Measurements from ENCODE around the gene PLEKHG4B.

DNA sequence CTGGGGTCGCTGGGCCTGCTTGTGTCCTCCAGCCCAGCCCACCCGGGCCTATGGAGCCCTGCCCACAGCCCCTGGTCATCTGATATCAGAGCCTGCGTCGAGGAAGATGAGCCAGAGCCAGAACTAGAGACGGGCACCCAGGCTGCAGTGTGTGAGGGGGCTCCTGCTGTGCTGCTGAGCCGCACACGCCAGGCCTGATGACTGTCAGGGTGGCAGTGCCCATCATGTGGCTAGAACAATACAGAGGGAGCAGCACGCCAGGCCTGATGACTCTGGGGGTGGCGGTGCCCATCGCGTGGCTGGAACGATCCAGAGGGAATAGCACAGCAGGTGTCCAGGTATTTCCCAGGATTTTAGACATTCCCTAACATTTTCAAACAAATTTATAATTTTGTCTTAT lies 90.2 kb downstream of the PLEKHG4B start:
- no peak for TF ChIP-seq BRCA1 (IDR thresholded peaks at IDR 0.05; ENCODE audit: low read depth, low read length)
- TF ChIP-seq, protein P1, sequence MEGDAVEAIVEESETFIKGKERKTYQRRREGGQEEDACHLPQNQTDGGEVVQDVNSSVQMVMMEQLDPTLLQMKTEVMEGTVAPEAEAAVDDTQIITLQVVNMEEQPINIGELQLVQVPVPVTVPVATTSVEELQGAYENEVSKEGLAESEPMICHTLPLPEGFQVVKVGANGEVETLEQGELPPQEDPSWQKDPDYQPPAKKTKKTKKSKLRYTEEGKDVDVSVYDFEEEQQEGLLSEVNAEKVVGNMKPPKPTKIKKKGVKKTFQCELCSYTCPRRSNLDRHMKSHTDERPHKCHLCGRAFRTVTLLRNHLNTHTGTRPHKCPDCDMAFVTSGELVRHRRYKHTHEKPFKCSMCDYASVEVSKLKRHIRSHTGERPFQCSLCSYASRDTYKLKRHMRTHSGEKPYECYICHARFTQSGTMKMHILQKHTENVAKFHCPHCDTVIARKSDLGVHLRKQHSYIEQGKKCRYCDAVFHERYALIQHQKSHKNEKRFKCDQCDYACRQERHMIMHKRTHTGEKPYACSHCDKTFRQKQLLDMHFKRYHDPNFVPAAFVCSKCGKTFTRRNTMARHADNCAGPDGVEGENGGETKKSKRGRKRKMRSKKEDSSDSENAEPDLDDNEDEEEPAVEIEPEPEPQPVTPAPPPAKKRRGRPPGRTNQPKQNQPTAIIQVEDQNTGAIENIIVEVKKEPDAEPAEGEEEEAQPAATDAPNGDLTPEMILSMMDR (IDR thresholded peaks at IDR 0.05; ENCODE audit: control extremely low read depth in 1 of 3, insufficient read depth in 1 of 3, low read depth in 1 of 3, low read length in 3 of 3), result no peak
